ENCODE data around the gene MEFV. TPM values are rescaled to one million over a fixed set of nuclear protein-coding genes. Genes with fewer than 3 reads are reported as not detected.

MEFV gene
- total and polyA plus RNA-seq, 2 donors (not counting 1 experiment from before 2014, with no cell fraction given): 0.24 to 0.25 TPM

GRCh38 chr16:3264137-3265036 is 8.0 kb upstream of the MEFV start:
- peaks cover 2 to 10% (median 2%) of the 10 kb centered on the region in 3 donors for H3K9me3 ChIP-seq (ENCODE audit: control extremely low read depth in 1 of 3, control insufficient read depth in 2 of 3, insufficient read depth in 1 of 3, low read length in 2 of 3)
- DNase-seq: peak; percentile 97
- TF ChIP-seq, protein P1, sequence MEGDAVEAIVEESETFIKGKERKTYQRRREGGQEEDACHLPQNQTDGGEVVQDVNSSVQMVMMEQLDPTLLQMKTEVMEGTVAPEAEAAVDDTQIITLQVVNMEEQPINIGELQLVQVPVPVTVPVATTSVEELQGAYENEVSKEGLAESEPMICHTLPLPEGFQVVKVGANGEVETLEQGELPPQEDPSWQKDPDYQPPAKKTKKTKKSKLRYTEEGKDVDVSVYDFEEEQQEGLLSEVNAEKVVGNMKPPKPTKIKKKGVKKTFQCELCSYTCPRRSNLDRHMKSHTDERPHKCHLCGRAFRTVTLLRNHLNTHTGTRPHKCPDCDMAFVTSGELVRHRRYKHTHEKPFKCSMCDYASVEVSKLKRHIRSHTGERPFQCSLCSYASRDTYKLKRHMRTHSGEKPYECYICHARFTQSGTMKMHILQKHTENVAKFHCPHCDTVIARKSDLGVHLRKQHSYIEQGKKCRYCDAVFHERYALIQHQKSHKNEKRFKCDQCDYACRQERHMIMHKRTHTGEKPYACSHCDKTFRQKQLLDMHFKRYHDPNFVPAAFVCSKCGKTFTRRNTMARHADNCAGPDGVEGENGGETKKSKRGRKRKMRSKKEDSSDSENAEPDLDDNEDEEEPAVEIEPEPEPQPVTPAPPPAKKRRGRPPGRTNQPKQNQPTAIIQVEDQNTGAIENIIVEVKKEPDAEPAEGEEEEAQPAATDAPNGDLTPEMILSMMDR (IDR thresholded peaks at IDR 0.05): peak; percentile 54
- TF ChIP-seq EZH2 (IDR thresholded peaks at IDR 0.05; ENCODE audit: borderline replicate concordance, insufficient read depth, low read depth, low read length, poor library complexity, severe bottlenecking): no peak
- POLR2A ChIA-PET: interaction anchor here (0.6 to 2.0 kb wide), 8 partner anchors 10 to 193 kb away, joined by 3 to 16 read pairs (median 5); partner anchors contain the start of genes ZNF174, ZNF263 and ZSCAN32
- CTCF ChIA-PET: interaction anchor here (0.6 to 3.5 kb wide), 4 partner anchors 19 to 193 kb away, joined by 3 to 17 read pairs (median 3); partner anchors contain the start of gene ZNF263
- H3K4me3 ChIP-seq (ENCODE audit: control extremely low read depth in 1 of 5, extremely low read depth in 1 of 5, insufficient read depth in 1 of 5, low read depth in 2 of 5, low read length in 4 of 5): peak overlapping the region; percentile 75 to 84 (median 78)
- peak overlapping the region; percentile 78 for H2AFZ ChIP-seq (ENCODE audit: insufficient read depth, low read depth, low read length, poor library complexity, severe bottlenecking)
- H3K27me3 Mint-ChIP-seq: no peaks in the 10 kb centered on the region
- ATAC-seq (ENCODE audit: low read depth): peak; percentile 86
- H3K4me2 ChIP-seq (replicated peaks; ENCODE audit: low read depth, low read length, poor library complexity, severe bottlenecking): peak overlapping the region; percentile 73
- intact Hi-C loops (cut with micrococcal nuclease): loop anchor here (1.0 to 10.0 kb wide), 7 partner anchors 19 to 1350 kb away; partner anchors contain the start of genes TIGD7, UBALD1, ZNF174 and ZNF200
- peaks cover 0 to 17% of the 10 kb centered on the region in 2 experiments for H3K36me3 ChIP-seq (replicated peaks in 1 of 2; ENCODE audit: control extremely low read depth in 1 of 2, control insufficient read depth in 1 of 2, extremely low read depth in 1 of 2, insufficient read depth in 2 of 2, low read length in 1 of 2)
- 0% methylated on average over 75 of the region's 77 CpGs for WGBS (ENCODE audit: insufficient coverage)
- peak overlapping the region; percentile 85 to 86 for H3K27ac ChIP-seq (ENCODE audit: low read length in 2 of 2)
- peak overlapping the region; percentile 92 for H3K4me3 Mint-ChIP-seq
- peaks cover 28% of the 10 kb centered on the region for H3K4me1 Mint-ChIP-seq
- no peaks in the 10 kb centered on the region for H3K27me3 ChIP-seq (replicated peaks in 1 of 4; ENCODE audit: control extremely low read depth in 1 of 4, control insufficient read depth in 3 of 4, insufficient read depth in 4 of 4, low read length in 3 of 4)
- peaks cover 11% of the 10 kb centered on the region for H4K20me1 ChIP-seq (ENCODE audit: control insufficient read depth, insufficient read depth, low read length, poor library complexity, severe bottlenecking)
- H3K79me2 ChIP-seq (ENCODE audit: control insufficient read depth, insufficient read depth, low read length): peaks cover 29% of the 10 kb centered on the region
- no peaks in the 10 kb centered on the region for H3K9me3 Mint-ChIP-seq (ENCODE audit: insufficient read depth)
- peak overlapping the region; percentile 84 for H3K9ac ChIP-seq (ENCODE audit: low read length)
- peak overlapping the region; percentile 95 for H3K27ac Mint-ChIP-seq
- H3K4me1 ChIP-seq (ENCODE audit: control insufficient read depth in 2 of 2, insufficient read depth in 2 of 2, low read length in 2 of 2): peaks cover 9 to 18% of the 10 kb centered on the region in 2 donors

Data from B cell (primary cell).